ENCODE measurements around the gene OTUD7B. TPM values are rescaled to one million over a fixed set of nuclear protein-coding genes. Genes with fewer than 3 reads are reported as not detected.

The OTUD7B gene
- total RNA-seq, 2 donors from 2014 or later = 18.9 to 26.4 TPM

GRCh38 chr1:149933208-149933607 lies 77.3 kb downstream of the OTUD7B start:
- H3K36me3 Mint-ChIP-seq = no peaks in the 10 kb centered on the region
- H3K4me3 Mint-ChIP-seq = no peak overlapping the region
- no peaks in the 10 kb centered on the region for H3K9me3 Mint-ChIP-seq
- peaks cover 29 to 41% of the 10 kb centered on the region in 2 donors for H3K4me1 Mint-ChIP-seq (ENCODE audit: low read depth in 2 of 2)
- peaks cover 0 to 11% of the 10 kb centered on the region in 2 donors for H3K27me3 Mint-ChIP-seq
- no peak overlapping the region for H3K27ac Mint-ChIP-seq
- DNase-seq (ENCODE audit: low spot score) (no peak), ATAC-seq (no peak)

GRCh38 chr1:149932474-149932873 lies 78.1 kb downstream of the OTUD7B start:
- ATAC-seq = no peak
- H3K27me3 Mint-ChIP-seq = peaks cover 0 to 11% of the 10 kb centered on the region in 2 donors
- no peak overlapping the region for H3K4me3 Mint-ChIP-seq
- peaks cover 26 to 37% of the 10 kb centered on the region in 2 donors for H3K4me1 Mint-ChIP-seq (ENCODE audit: low read depth in 2 of 2)
- DNase-seq (ENCODE audit: low spot score) = peak; percentile 28
- H3K27ac Mint-ChIP-seq = no peak overlapping the region
- H3K36me3 Mint-ChIP-seq = no peaks in the 10 kb centered on the region
- H3K9me3 Mint-ChIP-seq = no peaks in the 10 kb centered on the region

- Mint-ChIP-seq H3K4me1 (ENCODE audit: low read depth in 2 of 2) (peaks cover 27 to 43% of the 10 kb centered on the region in 2 donors), H3K4me3 (peak overlapping the region; percentile 47), H3K9me3 (no peaks in the 10 kb centered on the region), H3K36me3 (peaks cover 10% of the 10 kb centered on the region), H3K27ac (peak overlapping the region; percentile 63 to 72), H3K27me3 (peaks cover 0 to 11% of the 10 kb centered on the region in 2 donors)
- peak; percentile 48 for DNase-seq (ENCODE audit: low spot score)
- ATAC-seq = no peak
Observed at GRCh38 chr1:149931212-149931790, 79.2 kb downstream of the OTUD7B start.

GRCh38 chr1:149929856-149930255 lies 80.7 kb downstream of the OTUD7B start:
- H3K9me3 Mint-ChIP-seq = no peaks in the 10 kb centered on the region
- H3K27ac Mint-ChIP-seq = peak overlapping the region in 1 of 2 donors; percentile 86
- no peak for ATAC-seq
- no peak overlapping the region for H3K4me3 Mint-ChIP-seq
- peaks cover 0 to 11% of the 10 kb centered on the region in 2 donors for H3K27me3 Mint-ChIP-seq
- peaks cover 18% of the 10 kb centered on the region for H3K36me3 Mint-ChIP-seq
- no peak for DNase-seq (ENCODE audit: low spot score)
- H3K4me1 Mint-ChIP-seq (ENCODE audit: low read depth in 2 of 2) = peaks cover 38 to 56% of the 10 kb centered on the region in 2 donors

GRCh38 chr1:149928401-149928724 lies 82.2 kb downstream of the OTUD7B start:
- no peak for ATAC-seq
- H3K4me3 Mint-ChIP-seq = peak overlapping the region; percentile 100

GRCh38 chr1:149927563-149928400 lies 82.7 kb downstream of the OTUD7B start, which contains the start of gene SF3B4:
Gene SF3B4 (minus strand): TSS chr1:149927803. CDS start chr1:149927759, 44 bp downstream.
- peaks cover 49 to 69% of the 10 kb centered on the region in 2 donors for H3K4me1 Mint-ChIP-seq (ENCODE audit: low read depth in 2 of 2)
- peak; percentile 99 to 100 for ATAC-seq

More at GRCh38 chr1:149928401-149928724, 82.2 kb downstream of the OTUD7B start:
- Mint-ChIP-seq H3K4me1 (ENCODE audit: low read depth in 2 of 2) (peaks cover 45 to 69% of the 10 kb centered on the region in 2 donors), H3K27ac (peak overlapping the region; percentile 86 to 98), H3K36me3 (peaks cover 33% of the 10 kb centered on the region), H3K27me3 (peaks cover 0 to 8% of the 10 kb centered on the region in 2 donors), H3K9me3 (no peaks in the 10 kb centered on the region)
- no peak for DNase-seq (ENCODE audit: low spot score)

GRCh38 chr1:149927056-149927562 lies 83.4 kb downstream of the OTUD7B start:
- ATAC-seq = peak in 1 of 2 donors; percentile 7
- H3K27me3 Mint-ChIP-seq = peaks cover 0 to 8% of the 10 kb centered on the region in 2 donors
- DNase-seq (ENCODE audit: low spot score) = peak; percentile 15
- no peaks in the 10 kb centered on the region for H3K9me3 Mint-ChIP-seq
- H3K36me3 Mint-ChIP-seq = peaks cover 40% of the 10 kb centered on the region
- H3K4me1 Mint-ChIP-seq (ENCODE audit: low read depth in 2 of 2) = peaks cover 49 to 68% of the 10 kb centered on the region in 2 donors
- peak overlapping the region; percentile 100 for H3K4me3 Mint-ChIP-seq
- H3K27ac Mint-ChIP-seq = peak overlapping the region; percentile 86 to 98

More at GRCh38 chr1:149927563-149928400, 82.7 kb downstream of the OTUD7B start, which contains the start of gene SF3B4:
- Mint-ChIP-seq H3K4me3 (peak within 1 kb of the TSS; percentile 100), H3K27ac (peak within 1 kb of the TSS; percentile 86 to 98), H3K27me3 (peaks cover 0 to 8% of the 10 kb centered on the region in 2 donors), H3K9me3 (no peaks in the 10 kb centered on the region), H3K36me3 (peaks cover 39% of the 10 kb centered on the region)
- DNase-seq (ENCODE audit: low spot score) = peak; percentile 96

GRCh38 chr1:149926296-149926695 lies 84.2 kb downstream of the OTUD7B start:
- peaks cover 0 to 2% of the 10 kb centered on the region in 2 donors for H3K27me3 Mint-ChIP-seq
- no peaks in the 10 kb centered on the region for H3K9me3 Mint-ChIP-seq
- peaks cover 43 to 60% of the 10 kb centered on the region in 2 donors for H3K4me1 Mint-ChIP-seq (ENCODE audit: low read depth in 2 of 2)
- H3K4me3 Mint-ChIP-seq = peak overlapping the region; percentile 100
- ATAC-seq (no peak), DNase-seq (ENCODE audit: low spot score) (no peak)
- peak overlapping the region; percentile 86 to 98 for H3K27ac Mint-ChIP-seq
- H3K36me3 Mint-ChIP-seq = peaks cover 40% of the 10 kb centered on the region

- DNase-seq (ENCODE audit: low spot score) = peak; percentile 56
- H3K27me3 Mint-ChIP-seq = no peaks in the 10 kb centered on the region
- H3K4me1 Mint-ChIP-seq (ENCODE audit: low read depth in 2 of 2) = peaks cover 40 to 55% of the 10 kb centered on the region in 2 donors
- ATAC-seq = no peak
- H3K36me3 Mint-ChIP-seq = peaks cover 40% of the 10 kb centered on the region
- peak overlapping the region; percentile 45 to 98 for H3K27ac Mint-ChIP-seq
- H3K4me3 Mint-ChIP-seq = peak overlapping the region; percentile 100
- H3K9me3 Mint-ChIP-seq = no peaks in the 10 kb centered on the region
Observed at GRCh38 chr1:149925751-149926150, 84.8 kb downstream of the OTUD7B start.

- Mint-ChIP-seq H3K4me3 (peak overlapping the region; percentile 80), H3K27me3 (no peaks in the 10 kb centered on the region), H3K36me3 (peaks cover 40% of the 10 kb centered on the region), H3K27ac (peak overlapping the region in 1 of 2 donors; percentile 45), H3K9me3 (no peaks in the 10 kb centered on the region), H3K4me1 (ENCODE audit: low read depth in 2 of 2) (peaks cover 38 to 51% of the 10 kb centered on the region in 2 donors)
- no peak for ATAC-seq
- DNase-seq (ENCODE audit: low spot score) = no peak
Observed at GRCh38 chr1:149925345-149925744, 85.2 kb downstream of the OTUD7B start.

GRCh38 chr1:149923626-149924025 lies 86.9 kb downstream of the OTUD7B start:
- Mint-ChIP-seq H3K27me3 (peaks cover 3% of the 10 kb centered on the region in 2 donors), H3K36me3 (peaks cover 40% of the 10 kb centered on the region), H3K4me3 (peak overlapping the region; percentile 11), H3K4me1 (ENCODE audit: low read depth in 2 of 2) (peaks cover 36 to 41% of the 10 kb centered on the region in 2 donors), H3K9me3 (no peaks in the 10 kb centered on the region), H3K27ac (peak overlapping the region in 1 of 2 donors; percentile 49)
- no peak for DNase-seq (ENCODE audit: low spot score)
- ATAC-seq = no peak

- Mint-ChIP-seq H3K36me3 (no peaks in the 10 kb centered on the region), H3K9me3 (no peaks in the 10 kb centered on the region), H3K4me1 (ENCODE audit: low read depth in 2 of 2) (peaks cover 6 to 7% of the 10 kb centered on the region in 2 donors), H3K27ac (peak within 1 kb of the TSS in 1 of 2 donors; percentile 60), H3K27me3 (peaks cover 9 to 16% of the 10 kb centered on the region in 2 donors), H3K4me3 (peak within 1 kb of the TSS; percentile 62)
- peak in 1 of 2 donors; percentile 63 for ATAC-seq
- DNase-seq (ENCODE audit: low spot score) = peak; percentile 51
Observed at GRCh38 chr1:149917571-149918144, 92.9 kb downstream of the OTUD7B start, which contains the start of gene SV2A. Gene SV2A (minus strand): TSS chr1:149917844. CDS start chr1:149913840, 4,004 bp downstream.

GRCh38 chr1:149916898-149917252 lies 93.7 kb downstream of the OTUD7B start:
- H3K36me3 Mint-ChIP-seq = no peaks in the 10 kb centered on the region
- H3K4me1 Mint-ChIP-seq (ENCODE audit: low read depth in 2 of 2) = peaks cover 6 to 7% of the 10 kb centered on the region in 2 donors
- DNase-seq (ENCODE audit: low spot score) = no peak
- H3K27ac Mint-ChIP-seq = no peak overlapping the region
- H3K4me3 Mint-ChIP-seq = peak overlapping the region; percentile 62
- H3K9me3 Mint-ChIP-seq = no peaks in the 10 kb centered on the region
- peaks cover 9 to 16% of the 10 kb centered on the region in 2 donors for H3K27me3 Mint-ChIP-seq
- ATAC-seq = no peak

Measured in natural killer cell treated with Interleukin-12 subunit alpha and Interleukin-12 subunit beta and Interleukin-15 and Interleukin-18, amount 100 ng/mL, for 72 hours (primary cell).